ENCODE data around the gene TPSD1. TPM values are rescaled to one million over a fixed set of nuclear protein-coding genes. Genes with fewer than 3 reads are reported as not detected.

TPSD1 gene
- total RNA-seq, 1 donor from 2014 or later: not detected

GRCh38 chr16:1297018-1297696, 41.3 kb downstream of the TPSD1 start:
- H3K27ac ChIP-seq (ENCODE audit: low read depth, low read length): peak overlapping the region; percentile 72

DNA sequence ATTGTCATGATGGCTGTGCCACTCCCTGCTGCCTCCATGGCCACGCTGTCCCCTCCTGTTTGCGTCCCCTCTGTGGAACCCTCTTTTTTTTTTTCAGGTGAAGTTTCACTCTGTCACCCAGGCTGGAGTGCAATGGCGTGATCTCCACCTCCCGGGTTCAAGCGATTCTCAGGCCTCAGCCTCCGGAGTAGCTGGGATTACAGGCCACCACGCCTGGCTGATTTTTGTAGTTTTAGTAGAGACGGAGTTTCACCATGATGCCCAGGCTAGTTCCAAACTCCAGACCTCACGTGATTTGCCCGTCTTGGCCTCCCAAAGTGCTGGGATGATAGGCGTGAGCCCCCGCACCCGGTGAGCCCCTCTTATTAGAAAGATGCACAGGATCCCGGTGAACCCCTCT, 42.5 kb downstream of the TPSD1 start:
- Histone ChIP-seq H3K27me3 (ENCODE audit: control insufficient read depth in 3 of 3, insufficient read depth in 3 of 3, low read length in 3 of 3) (peaks cover 40 to 51% (median 44%) of the 10 kb centered on the region in 3 donors), H3K9me3 (ENCODE audit: control insufficient read depth in 3 of 3, low read length in 3 of 3) (no peaks in the 10 kb centered on the region)

More at GRCh38 chr16:1297018-1297696, 41.3 kb downstream of the TPSD1 start:
- Histone ChIP-seq H3K4me1 (ENCODE audit: control insufficient read depth in 3 of 3, insufficient read depth in 3 of 3, low read length in 3 of 3) (peaks cover 2 to 17% (median 13%) of the 10 kb centered on the region in 3 donors), H3K27me3 (ENCODE audit: control insufficient read depth in 3 of 3, insufficient read depth in 3 of 3, low read length in 3 of 3) (peaks cover 39 to 44% (median 44%) of the 10 kb centered on the region in 3 donors), H3K4me3 (ENCODE audit: low read length in 3 of 3) (no peak overlapping the region), H3K9me3 (ENCODE audit: control insufficient read depth in 3 of 3, low read length in 3 of 3) (no peaks in the 10 kb centered on the region), H3K36me3 (ENCODE audit: control insufficient read depth in 3 of 3, insufficient read depth in 3 of 3, low read length in 3 of 3) (no peaks in the 10 kb centered on the region), H3K9ac (ENCODE audit: low read depth in 1 of 3, low read length in 3 of 3) (peak overlapping the region in 2 of 3 donors; percentile 50 to 60)

GRCh38 chr16:1299012-1299867, 43.4 kb downstream of the TPSD1 start:
- Histone ChIP-seq H3K4me3 (ENCODE audit: low read length in 3 of 3) (no peak overlapping the region), H3K27ac (ENCODE audit: low read depth, low read length) (no peak overlapping the region), H3K4me1 (ENCODE audit: control insufficient read depth in 3 of 3, insufficient read depth in 3 of 3, low read length in 3 of 3) (peaks cover 2 to 17% (median 13%) of the 10 kb centered on the region in 3 donors), H3K9ac (ENCODE audit: low read depth in 1 of 3, low read length in 3 of 3) (no peak overlapping the region), H3K36me3 (ENCODE audit: control insufficient read depth in 3 of 3, insufficient read depth in 3 of 3, low read length in 3 of 3) (no peaks in the 10 kb centered on the region), H3K27me3 (ENCODE audit: control insufficient read depth in 3 of 3, insufficient read depth in 3 of 3, low read length in 3 of 3) (peaks cover 40 to 52% (median 48%) of the 10 kb centered on the region in 3 donors), H3K9me3 (ENCODE audit: control insufficient read depth in 3 of 3, low read length in 3 of 3) (no peaks in the 10 kb centered on the region)

More for the DNA sequence above, 42.5 kb downstream of the TPSD1 start:
- H3K27ac ChIP-seq (ENCODE audit: low read depth, low read length): no peak overlapping the region
- H3K9ac ChIP-seq (ENCODE audit: low read depth in 1 of 3, low read length in 3 of 3): no peak overlapping the region
- no peak overlapping the region for H3K4me3 ChIP-seq (ENCODE audit: low read length in 3 of 3)
- H3K4me1 ChIP-seq (ENCODE audit: control insufficient read depth in 3 of 3, insufficient read depth in 3 of 3, low read length in 3 of 3): peaks cover 2 to 17% (median 13%) of the 10 kb centered on the region in 3 donors
- no peaks in the 10 kb centered on the region for H3K36me3 ChIP-seq (ENCODE audit: control insufficient read depth in 3 of 3, insufficient read depth in 3 of 3, low read length in 3 of 3)

GRCh38 chr16:1299868-1300203, 44.0 kb downstream of the TPSD1 start:
- no peaks in the 10 kb centered on the region for H3K9me3 ChIP-seq (ENCODE audit: control insufficient read depth in 3 of 3, low read length in 3 of 3)
- peaks cover 37 to 51% (median 48%) of the 10 kb centered on the region in 3 donors for H3K27me3 ChIP-seq (ENCODE audit: control insufficient read depth in 3 of 3, insufficient read depth in 3 of 3, low read length in 3 of 3)
- no peak overlapping the region for H3K9ac ChIP-seq (ENCODE audit: low read depth in 1 of 3, low read length in 3 of 3)
- H3K27ac ChIP-seq (ENCODE audit: low read depth, low read length): no peak overlapping the region
- H3K36me3 ChIP-seq (ENCODE audit: control insufficient read depth in 3 of 3, insufficient read depth in 3 of 3, low read length in 3 of 3): no peaks in the 10 kb centered on the region
- H3K4me3 ChIP-seq (ENCODE audit: low read length in 3 of 3): no peak overlapping the region
- H3K4me1 ChIP-seq (ENCODE audit: control insufficient read depth in 3 of 3, insufficient read depth in 3 of 3, low read length in 3 of 3): peaks cover 2 to 17% (median 13%) of the 10 kb centered on the region in 3 donors

GRCh38 chr16:1300664-1301476, 45.0 kb downstream of the TPSD1 start:
- peaks cover 2 to 17% (median 13%) of the 10 kb centered on the region in 3 donors for H3K4me1 ChIP-seq (ENCODE audit: control insufficient read depth in 3 of 3, insufficient read depth in 3 of 3, low read length in 3 of 3)
- H3K27me3 ChIP-seq (ENCODE audit: control insufficient read depth in 3 of 3, insufficient read depth in 3 of 3, low read length in 3 of 3): peaks cover 34 to 51% (median 48%) of the 10 kb centered on the region in 3 donors
- H3K27ac ChIP-seq (ENCODE audit: low read depth, low read length): no peak overlapping the region
- H3K4me3 ChIP-seq (ENCODE audit: low read length in 3 of 3): no peak overlapping the region
- H3K9ac ChIP-seq (ENCODE audit: low read depth in 1 of 3, low read length in 3 of 3): peak overlapping the region in 1 of 3 donors; percentile 33
- no peaks in the 10 kb centered on the region for H3K9me3 ChIP-seq (ENCODE audit: control insufficient read depth in 3 of 3, low read length in 3 of 3)
- no peaks in the 10 kb centered on the region for H3K36me3 ChIP-seq (ENCODE audit: control insufficient read depth in 3 of 3, insufficient read depth in 3 of 3, low read length in 3 of 3)

GRCh38 chr16:1301562-1301961, 45.7 kb downstream of the TPSD1 start:
- H3K4me1 ChIP-seq (ENCODE audit: control insufficient read depth in 3 of 3, insufficient read depth in 3 of 3, low read length in 3 of 3): peaks cover 2 to 17% (median 13%) of the 10 kb centered on the region in 3 donors
- no peaks in the 10 kb centered on the region for H3K36me3 ChIP-seq (ENCODE audit: control insufficient read depth in 3 of 3, insufficient read depth in 3 of 3, low read length in 3 of 3)
- H3K27ac ChIP-seq (ENCODE audit: low read depth, low read length): no peak overlapping the region
- H3K9ac ChIP-seq (ENCODE audit: low read depth in 1 of 3, low read length in 3 of 3): peak overlapping the region in 1 of 3 donors; percentile 33
- H3K9me3 ChIP-seq (ENCODE audit: control insufficient read depth in 3 of 3, low read length in 3 of 3): no peaks in the 10 kb centered on the region
- H3K27me3 ChIP-seq (ENCODE audit: control insufficient read depth in 3 of 3, insufficient read depth in 3 of 3, low read length in 3 of 3): peaks cover 34 to 51% (median 48%) of the 10 kb centered on the region in 3 donors
- H3K4me3 ChIP-seq (ENCODE audit: low read length in 3 of 3): no peak overlapping the region

DNA sequence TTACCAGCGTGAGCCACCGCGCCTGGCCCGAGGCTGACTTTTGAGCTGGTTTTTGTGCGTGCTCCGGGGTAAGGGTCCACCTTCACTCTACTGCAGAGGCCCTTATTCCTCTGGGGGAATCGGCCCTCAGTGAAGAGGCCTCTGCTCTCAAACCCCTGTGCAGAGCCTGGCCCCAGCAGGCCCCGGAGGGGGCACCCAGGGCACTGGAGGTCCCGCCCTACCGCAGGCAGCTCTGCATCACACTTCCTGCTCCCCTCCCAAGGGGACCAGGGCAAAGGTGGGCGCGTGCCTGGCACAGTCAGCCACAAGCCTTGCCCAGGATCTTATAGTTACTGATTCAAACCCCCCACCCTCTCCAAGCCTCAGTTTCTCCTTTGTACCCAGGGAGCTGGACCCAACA, 50.0 kb downstream of the TPSD1 start:
- no peak overlapping the region for H3K27ac ChIP-seq (ENCODE audit: low read depth, low read length)
- H3K4me1 ChIP-seq (ENCODE audit: control insufficient read depth in 3 of 3, insufficient read depth in 3 of 3, low read length in 3 of 3): peaks cover 8 to 15% (median 9%) of the 10 kb centered on the region in 3 donors
- H3K9ac ChIP-seq (ENCODE audit: low read depth in 1 of 3, low read length in 3 of 3): no peak overlapping the region
- no peaks in the 10 kb centered on the region for H3K9me3 ChIP-seq (ENCODE audit: control insufficient read depth in 3 of 3, low read length in 3 of 3)
- H3K27me3 ChIP-seq (ENCODE audit: control insufficient read depth in 3 of 3, insufficient read depth in 3 of 3, low read length in 3 of 3): peaks cover 11 to 27% (median 27%) of the 10 kb centered on the region in 3 donors
- no peak overlapping the region for H3K4me3 ChIP-seq (ENCODE audit: low read length in 3 of 3)
- no peaks in the 10 kb centered on the region for H3K36me3 ChIP-seq (ENCODE audit: control insufficient read depth in 3 of 3, insufficient read depth in 3 of 3, low read length in 3 of 3)

DNA sequence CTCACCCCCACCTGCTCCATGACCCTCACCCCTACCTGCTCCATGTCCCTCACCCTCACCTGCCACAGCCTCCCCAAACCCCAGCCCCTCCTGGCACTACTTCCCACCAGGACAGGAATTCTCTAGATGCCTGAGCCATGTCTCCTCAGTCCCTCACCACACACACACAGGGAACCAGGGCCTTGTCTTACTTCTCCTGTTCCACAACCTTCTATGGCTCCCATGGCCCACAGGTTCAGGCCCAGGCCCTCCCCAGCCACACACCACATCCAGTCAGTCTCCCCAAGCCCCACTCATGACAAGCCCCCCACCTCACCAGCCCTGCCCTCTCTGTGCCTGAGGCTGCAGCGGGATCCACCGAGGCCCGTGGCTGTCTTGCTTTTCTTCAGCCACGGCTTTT, 50.5 kb downstream of the TPSD1 start:
- Histone ChIP-seq H3K9ac (ENCODE audit: low read depth in 1 of 3, low read length in 3 of 3) (no peak overlapping the region), H3K9me3 (ENCODE audit: control insufficient read depth in 3 of 3, low read length in 3 of 3) (no peaks in the 10 kb centered on the region), H3K4me1 (ENCODE audit: control insufficient read depth in 3 of 3, insufficient read depth in 3 of 3, low read length in 3 of 3) (peaks cover 11 to 17% (median 13%) of the 10 kb centered on the region in 3 donors), H3K27me3 (ENCODE audit: control insufficient read depth in 3 of 3, insufficient read depth in 3 of 3, low read length in 3 of 3) (peaks cover 5 to 22% (median 22%) of the 10 kb centered on the region in 3 donors), H3K27ac (ENCODE audit: low read depth, low read length) (no peak overlapping the region), H3K36me3 (ENCODE audit: control insufficient read depth in 3 of 3, insufficient read depth in 3 of 3, low read length in 3 of 3) (no peaks in the 10 kb centered on the region), H3K4me3 (ENCODE audit: low read length in 3 of 3) (no peak overlapping the region)
